HUES64 (cell line): Measurements from ENCODE around the gene PNLDC1.
"Not testable (repeated sequence)": the region's sequence is repeated elsewhere in the genome, so short reads cannot be mapped to it uniquely, and the experiment has no call there.

Experiments used
- H3K27ac ChIP-seq: 2 replicates; pipeline ENCODE4 v1.7.0; 2013; ENCODE audit warnings: low read depth, low read length, inconsistent platforms
- H3K27me3 ChIP-seq: 2 replicates; pipeline ENCODE4 v1.6.1; 2013; ENCODE audit warnings: mild to moderate bottlenecking, low read length; ENCODE audit not compliant: insufficient read depth
- H3K36me3 ChIP-seq: 2 replicates; pipeline ENCODE4 v1.6.1; 2013; ENCODE audit warnings: mild to moderate bottlenecking, low read length; ENCODE audit not compliant: insufficient read depth
- H3K4me1 ChIP-seq: 2 replicates; pipeline ENCODE4 v1.6.1; 2013; ENCODE audit warnings: mild to moderate bottlenecking, low read length, moderate library complexity; ENCODE audit not compliant: insufficient read depth
- H3K4me3 ChIP-seq: 2 replicates; pipeline ENCODE4 v1.5.1; 2013; ENCODE audit warnings: mild to moderate bottlenecking, low read length, moderate library complexity
- H3K9ac ChIP-seq: 2 replicates; pipeline ENCODE4 v1.6.1; 2013; ENCODE audit warnings: mild to moderate bottlenecking, low read depth, low read length
- H3K9me3 ChIP-seq: 2 replicates; pipeline ENCODE4 v1.6.1; 2013; ENCODE audit warnings: low read depth, low read length; ENCODE audit not compliant: insufficient read depth
- WGBS: fragments of 150-250, 120-280 bp; methylation state at CpG from one replicate; pipeline ENCODE4 v1.1.7; 2013; ENCODE audit warnings: missing lambda C conversion rate; 5-methylcytosine and 5-hydroxymethylcytosine counted together

PNLDC1 gene

GRCh38 chr6:159788753-159789376 lies 11.2 kb upstream of the PNLDC1 start:
- H3K4me1 ChIP-seq: peaks cover 15% of the 10 kb centered on the region

DNA sequence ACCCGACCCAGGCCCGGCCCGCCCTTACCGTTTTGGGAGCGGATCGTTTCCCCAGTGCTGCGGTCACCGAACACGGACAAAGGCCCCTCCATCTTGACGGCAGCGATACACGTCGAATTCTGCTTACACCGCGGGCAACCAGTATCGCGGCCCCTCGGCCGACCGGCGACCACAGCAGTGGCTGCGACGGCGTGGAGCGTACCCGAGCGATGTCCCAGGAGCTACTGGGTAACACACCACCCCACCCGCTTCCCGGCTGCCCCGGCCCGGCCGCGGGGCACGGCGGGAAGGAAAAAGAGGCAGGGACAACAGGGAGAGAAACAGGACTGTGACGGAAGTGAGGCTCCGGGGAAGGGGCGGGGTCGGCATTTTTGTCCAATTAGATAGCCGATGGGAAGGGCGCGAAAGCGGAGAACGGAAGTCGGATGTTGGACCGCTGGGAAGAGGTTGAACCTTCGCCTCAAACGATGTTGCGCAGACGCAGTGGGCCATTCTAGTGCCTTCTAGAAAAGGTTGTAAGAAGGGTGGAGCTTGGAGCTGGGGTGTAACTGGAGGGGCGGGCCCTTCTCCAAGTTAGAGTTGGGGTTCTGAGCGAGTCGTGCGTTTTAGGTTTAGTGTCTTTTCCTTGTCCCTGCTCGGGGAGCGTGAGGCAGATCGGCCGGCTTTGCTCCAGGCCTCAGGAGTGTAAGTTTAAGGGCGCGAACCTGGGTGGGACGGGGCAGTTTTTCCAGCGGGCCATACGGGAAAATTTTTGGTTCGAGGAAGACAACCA lies 10.5 kb upstream of the PNLDC1 start, which contains the start of gene TCP1:
Gene TCP1, minus strand, starts transcription at position 226 of the 772 bp plus-strand sequence. Its CDS starts 134 bp downstream, at position 92.
- Histone ChIP-seq H3K4me3 (peak within 1 kb of the TSS; percentile 72), H3K36me3 (peaks cover 63% of the 10 kb centered on the region), H3K27me3 (no peaks in the 10 kb centered on the region)

More at GRCh38 chr6:159788753-159789376, 11.2 kb upstream of the PNLDC1 start:
- Histone ChIP-seq H3K4me3 (peak overlapping the region; percentile 72), H3K36me3 (peaks cover 63% of the 10 kb centered on the region), H3K27ac (peak overlapping the region; percentile 79), H3K27me3 (no peaks in the 10 kb centered on the region), H3K9ac (peak overlapping the region; percentile 92), H3K9me3 (no peaks in the 10 kb centered on the region)
- WGBS: 1% methylated on average over 60 of the region's 60 CpGs

GRCh38 chr6:159790149-159790955 lies 9.7 kb upstream of the PNLDC1 start, which contains the start of gene MRPL18:
Gene MRPL18, plus strand, starts transcription at chr6:159790467. Its CDS starts 121 bp downstream, at chr6:159790588.
- Histone ChIP-seq H3K4me3 (peak within 1 kb of the TSS; percentile 72), H3K9ac (peak within 1 kb of the TSS; percentile 92), H3K9me3 (no peaks in the 10 kb centered on the region), H3K4me1 (peaks cover 15% of the 10 kb centered on the region), H3K27me3 (no peaks in the 10 kb centered on the region), H3K27ac (peak within 1 kb of the TSS; percentile 92), H3K36me3 (peaks cover 58% of the 10 kb centered on the region)
- WGBS: under 1% methylated on average over 56 of the region's 56 CpGs

More for the DNA sequence above, 10.5 kb upstream of the PNLDC1 start, which contains the start of gene TCP1:
- peak within 1 kb of the TSS; percentile 92 for H3K27ac ChIP-seq
- peaks cover 15% of the 10 kb centered on the region for H3K4me1 ChIP-seq
- peak within 1 kb of the TSS; percentile 92 for H3K9ac ChIP-seq
- under 1% methylated on average over 63 of the region's 64 CpGs for WGBS
- no peaks in the 10 kb centered on the region for H3K9me3 ChIP-seq

- 19% methylated on average over 18 of the region's 18 CpGs for WGBS
- no peaks in the 10 kb centered on the region for H3K9me3 ChIP-seq
- H3K4me1 ChIP-seq: peaks cover 15% of the 10 kb centered on the region
- H3K36me3 ChIP-seq: peaks cover 58% of the 10 kb centered on the region
- peak overlapping the region; percentile 89 for H3K9ac ChIP-seq
- peak overlapping the region; percentile 89 for H3K27ac ChIP-seq
- peak overlapping the region; percentile 72 for H3K4me3 ChIP-seq
- no peaks in the 10 kb centered on the region for H3K27me3 ChIP-seq
These were observed 9.0 kb upstream of the PNLDC1 start for GRCh38 chr6:159790956-159791598.

- H3K4me3 ChIP-seq, H3K27me3 ChIP-seq, H3K9me3 ChIP-seq, H3K9ac ChIP-seq, H3K4me1 ChIP-seq: not testable (repeated sequence)
- Histone ChIP-seq H3K36me3 (peaks cover 65% of the 10 kb centered on the region), H3K27ac (peak overlapping the region; percentile 58; the same call in 1 of the 2 replicates)
- WGBS: 80% methylated on average over 8 of the region's 8 CpGs
These were observed 5.1 kb upstream of the PNLDC1 start for GRCh38 chr6:159794976-159795375.

GRCh38 chr6:159797554-159797953 lies 2.5 kb upstream of the PNLDC1 start:
- 14% methylated on average over 1 of the region's 1 CpG for WGBS
- no peak overlapping the region for H3K9ac ChIP-seq
- peaks cover 56% of the 10 kb centered on the region for H3K36me3 ChIP-seq
- H3K4me3 ChIP-seq: no peak overlapping the region
- H3K27me3 ChIP-seq: no peaks in the 10 kb centered on the region
- no peaks in the 10 kb centered on the region for H3K4me1 ChIP-seq
- no peak overlapping the region for H3K27ac ChIP-seq
- H3K9me3 ChIP-seq: no peaks in the 10 kb centered on the region

DNA sequence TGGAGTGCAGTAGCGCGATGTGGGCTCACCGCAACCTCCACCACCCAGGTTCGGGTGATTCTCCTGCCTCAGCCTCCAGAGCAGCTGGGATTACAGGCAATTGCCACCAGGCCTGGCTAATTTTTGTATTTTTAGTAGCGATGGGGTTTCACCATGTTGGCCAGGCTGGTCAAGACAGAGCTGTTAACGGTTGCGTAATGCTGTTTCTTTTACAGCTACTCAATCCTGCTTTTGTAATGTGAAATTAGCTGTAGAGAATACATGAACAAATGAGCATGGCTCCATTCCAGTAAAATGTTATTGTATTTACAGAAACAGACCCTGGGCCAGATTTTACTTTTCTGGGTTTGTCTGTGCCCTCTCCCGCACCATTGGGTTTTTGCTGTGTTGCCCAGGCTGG lies 1.9 kb downstream of the PNLDC1 start:
- Histone ChIP-seq H3K9me3 (no peaks in the 10 kb centered on the region), H3K4me1 (no peaks in the 10 kb centered on the region), H3K36me3 (peaks cover 20% of the 10 kb centered on the region), H3K27me3 (no peaks in the 10 kb centered on the region), H3K27ac (no peak overlapping the region), H3K9ac (no peak overlapping the region), H3K4me3 (no peak overlapping the region)
- 97% methylated on average over 8 of the region's 8 CpGs for WGBS

DNA sequence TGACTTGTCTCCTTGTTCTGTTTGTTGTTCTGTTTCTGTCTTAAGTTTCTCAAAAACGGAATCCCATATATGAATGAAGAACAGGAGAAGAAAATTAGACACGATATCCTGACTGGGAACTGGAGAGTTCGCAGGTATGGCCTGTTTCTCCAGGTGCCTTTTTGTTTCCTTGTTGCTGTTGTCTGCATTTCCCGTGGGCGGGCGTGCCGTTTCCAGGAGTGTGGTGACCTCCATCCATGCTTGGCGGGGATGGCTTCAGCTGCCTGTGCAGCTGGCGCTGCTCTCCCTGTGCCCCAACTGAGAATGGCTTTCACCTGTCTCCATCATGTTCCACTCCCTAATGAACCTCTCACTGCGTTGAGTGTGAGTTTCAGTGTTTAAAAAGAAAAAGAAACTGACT lies 4.4 kb downstream of the PNLDC1 start:
- H3K36me3 ChIP-seq: no peaks in the 10 kb centered on the region
- H3K27ac ChIP-seq: no peak overlapping the region
- H3K4me3 ChIP-seq: no peak overlapping the region
- no peaks in the 10 kb centered on the region for H3K9me3 ChIP-seq
- no peak overlapping the region for H3K9ac ChIP-seq
- H3K4me1 ChIP-seq: no peaks in the 10 kb centered on the region
- 95% methylated on average over 9 of the region's 10 CpGs for WGBS
- no peaks in the 10 kb centered on the region for H3K27me3 ChIP-seq

- WGBS: 89% methylated on average over 5 of the region's 6 CpGs
- H3K27ac ChIP-seq: no peak overlapping the region
- H3K9me3 ChIP-seq: no peaks in the 10 kb centered on the region
- no peaks in the 10 kb centered on the region for H3K36me3 ChIP-seq
- no peak overlapping the region for H3K4me3 ChIP-seq
- no peak overlapping the region for H3K9ac ChIP-seq
- H3K27me3 ChIP-seq: no peaks in the 10 kb centered on the region
- H3K4me1 ChIP-seq: no peaks in the 10 kb centered on the region
These were observed 5.5 kb downstream of the PNLDC1 start for GRCh38 chr6:159805440-159806020.

GRCh38 chr6:159806021-159806458 lies 6.0 kb downstream of the PNLDC1 start:
- Histone ChIP-seq H3K4me1 (no peaks in the 10 kb centered on the region), H3K27me3 (no peaks in the 10 kb centered on the region)
- WGBS: 93% methylated on average over 9 of the region's 9 CpGs

More at GRCh38 chr6:159806021-159806458, 6.0 kb downstream of the PNLDC1 start:
- Histone ChIP-seq H3K36me3 (no peaks in the 10 kb centered on the region), H3K9me3 (no peaks in the 10 kb centered on the region), H3K9ac (no peak overlapping the region), H3K27ac (no peak overlapping the region), H3K4me3 (no peak overlapping the region)
